ENCODE data around the gene SLC2A6. TPM values are rescaled to one million over a fixed set of nuclear protein-coding genes. Genes with fewer than 3 reads are reported as not detected.

The SLC2A6 gene
- total and polyA plus RNA-seq, 2 donors (not counting 1 experiment from before 2014, with no cell fraction given): 7.6 to 9.1 TPM

- no peaks in the 10 kb centered on the region for H3K79me2 ChIP-seq (ENCODE audit: control insufficient read depth, insufficient read depth, low read length)
- H3K36me3 ChIP-seq (ENCODE audit: control insufficient read depth, insufficient read depth, low read length): no peaks in the 10 kb centered on the region
- no peaks in the 10 kb centered on the region for H3K9me3 ChIP-seq (ENCODE audit: control insufficient read depth, insufficient read depth, low read depth, low read length)
- H3K9ac ChIP-seq (ENCODE audit: insufficient read depth, low read length): no peak overlapping the region
- H4K20me1 ChIP-seq (ENCODE audit: control insufficient read depth, extremely low read depth, insufficient read depth, low read length): no peaks in the 10 kb centered on the region
- peaks cover 3% of the 10 kb centered on the region for H3K4me1 ChIP-seq (ENCODE audit: control insufficient read depth, extremely low read depth, insufficient read depth, low read length)
- no peak overlapping the region for H2AFZ ChIP-seq (ENCODE audit: low read length)
- no peak overlapping the region for H3K27ac ChIP-seq (ENCODE audit: insufficient read depth, low read length)
- no peak for TF ChIP-seq EZH2 (IDR thresholded peaks at IDR 0.05; ENCODE audit: low read length, missing control alignments)
- DNase-seq (ENCODE audit: low read depth in 2 of 2): no peak
- peaks cover 22% of the 10 kb centered on the region for H3K27me3 ChIP-seq (ENCODE audit: control insufficient read depth, insufficient read depth, low read length)
- H3K4me3 ChIP-seq (replicated peaks in 1 of 4; ENCODE audit: control extremely low read depth in 1 of 4, insufficient read depth in 1 of 4, low read depth in 3 of 4, low read length in 4 of 4): no peak overlapping the region
- no peak overlapping the region for H3K4me2 ChIP-seq (ENCODE audit: extremely low read depth, insufficient read depth, low read length)
These were observed 15.9 kb upstream of the SLC2A6 start for GRCh38 chr9:133494636-133495326.

DNA sequence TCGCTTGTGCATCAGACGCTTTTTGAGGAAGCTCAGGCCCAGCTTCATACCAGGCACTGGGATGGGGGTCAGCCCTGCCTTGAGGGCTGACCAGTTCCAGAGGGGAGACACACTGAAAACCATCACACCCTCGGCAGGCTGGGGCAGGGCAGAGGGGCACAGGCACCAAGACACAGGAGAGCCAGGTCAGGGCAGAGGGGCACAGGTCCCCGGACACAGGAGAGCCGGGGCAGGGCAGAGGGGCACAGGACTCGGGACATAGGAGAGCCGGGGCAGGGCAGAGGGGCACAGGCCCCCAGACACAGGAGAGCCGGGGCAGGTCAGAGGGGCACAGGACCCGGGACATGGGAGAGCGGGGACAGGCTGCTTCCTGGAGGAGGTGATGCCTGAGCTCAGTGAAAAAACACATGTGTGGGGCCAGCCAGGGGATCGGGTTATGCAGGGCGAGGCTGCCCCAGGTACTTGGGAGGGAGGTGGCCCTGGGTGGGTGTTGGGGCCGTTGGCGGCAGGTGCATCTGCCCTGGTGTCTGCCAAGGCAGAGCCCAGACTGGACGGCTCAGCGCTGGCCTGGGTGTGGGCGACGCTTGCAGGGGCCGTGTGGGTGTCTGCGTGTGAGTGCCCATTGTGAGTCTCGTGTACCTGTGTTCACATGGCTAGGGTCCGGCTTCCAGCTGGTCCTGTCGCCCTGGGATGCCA, 15.1 kb upstream of the SLC2A6 start:
- DNase-seq (ENCODE audit: low read depth in 2 of 2): no peak

DNA sequence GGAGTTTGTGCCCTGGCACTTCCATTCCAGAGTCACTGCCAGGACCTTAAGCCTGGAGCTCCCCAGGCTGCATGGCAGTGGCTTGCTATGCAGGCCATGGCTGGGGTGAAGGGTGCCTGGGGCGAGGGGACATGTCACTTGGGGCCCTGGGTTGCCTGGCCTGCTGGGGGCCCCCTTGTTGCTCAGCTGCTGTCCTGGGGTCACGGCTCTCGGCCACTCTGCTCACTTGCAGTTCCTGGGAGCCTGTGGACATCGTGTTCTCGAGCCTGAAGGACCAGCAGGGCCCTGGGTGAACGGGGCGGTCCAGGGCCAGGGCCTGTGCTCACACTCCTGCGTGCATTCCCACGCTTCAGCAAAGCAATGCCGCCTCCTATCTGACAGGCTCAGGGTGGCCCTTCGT, 14.5 kb upstream of the SLC2A6 start:
- no peaks in the 10 kb centered on the region for H3K36me3 ChIP-seq (ENCODE audit: control insufficient read depth, insufficient read depth, low read length)
- no peak overlapping the region for H2AFZ ChIP-seq (ENCODE audit: low read length)
- no peak for DNase-seq (ENCODE audit: low read depth in 2 of 2)
- H3K4me2 ChIP-seq (ENCODE audit: extremely low read depth, insufficient read depth, low read length): no peak overlapping the region
- no peaks in the 10 kb centered on the region for H4K20me1 ChIP-seq (ENCODE audit: control insufficient read depth, extremely low read depth, insufficient read depth, low read length)
- no peak overlapping the region for H3K4me3 ChIP-seq (replicated peaks in 1 of 4; ENCODE audit: control extremely low read depth in 1 of 4, insufficient read depth in 1 of 4, low read depth in 3 of 4, low read length in 4 of 4)
- TF ChIP-seq CTCF (conservative IDR thresholded peaks at IDR 0.05 in 1 of 2, IDR thresholded peaks at IDR 0.05 in 1 of 2; ENCODE audit: low read depth in 1 of 2, low read length in 2 of 2) (no peak), EZH2 (IDR thresholded peaks at IDR 0.05; ENCODE audit: low read length, missing control alignments) (no peak)
- no peaks in the 10 kb centered on the region for H3K9me3 ChIP-seq (ENCODE audit: control insufficient read depth, insufficient read depth, low read depth, low read length)
- no peaks in the 10 kb centered on the region for H3K79me2 ChIP-seq (ENCODE audit: control insufficient read depth, insufficient read depth, low read length)
- no peak overlapping the region for H3K9ac ChIP-seq (ENCODE audit: insufficient read depth, low read length)
- peaks cover 14% of the 10 kb centered on the region for H3K27me3 ChIP-seq (ENCODE audit: control insufficient read depth, insufficient read depth, low read length)
- H3K27ac ChIP-seq (ENCODE audit: insufficient read depth, low read length): no peak overlapping the region
- peaks cover 3% of the 10 kb centered on the region for H3K4me1 ChIP-seq (ENCODE audit: control insufficient read depth, extremely low read depth, insufficient read depth, low read length)

More for the DNA sequence above, 15.1 kb upstream of the SLC2A6 start:
- Histone ChIP-seq H4K20me1 (ENCODE audit: control insufficient read depth, extremely low read depth, insufficient read depth, low read length) (no peaks in the 10 kb centered on the region), H3K4me1 (ENCODE audit: control insufficient read depth, extremely low read depth, insufficient read depth, low read length) (peaks cover 3% of the 10 kb centered on the region), H3K4me2 (ENCODE audit: extremely low read depth, insufficient read depth, low read length) (no peak overlapping the region), H3K9me3 (ENCODE audit: control insufficient read depth, insufficient read depth, low read depth, low read length) (no peaks in the 10 kb centered on the region), H3K9ac (ENCODE audit: insufficient read depth, low read length) (no peak overlapping the region), H3K27ac (ENCODE audit: insufficient read depth, low read length) (no peak overlapping the region), H2AFZ (ENCODE audit: low read length) (no peak overlapping the region), H3K79me2 (ENCODE audit: control insufficient read depth, insufficient read depth, low read length) (no peaks in the 10 kb centered on the region), H3K4me3 (replicated peaks in 1 of 4; ENCODE audit: control extremely low read depth in 1 of 4, insufficient read depth in 1 of 4, low read depth in 3 of 4, low read length in 4 of 4) (no peak overlapping the region), H3K27me3 (ENCODE audit: control insufficient read depth, insufficient read depth, low read length) (peaks cover 17% of the 10 kb centered on the region), H3K36me3 (ENCODE audit: control insufficient read depth, insufficient read depth, low read length) (no peaks in the 10 kb centered on the region)
- no peak for TF ChIP-seq CTCF (conservative IDR thresholded peaks at IDR 0.05 in 1 of 2, IDR thresholded peaks at IDR 0.05 in 1 of 2; ENCODE audit: low read depth in 1 of 2, low read length in 2 of 2)
- no peak for TF ChIP-seq EZH2 (IDR thresholded peaks at IDR 0.05; ENCODE audit: low read length, missing control alignments)
